ENCODE results near the gene RAB26.

The RAB26 gene

GRCh38 chr16:2175454-2175853, 27.0 kb downstream of the RAB26 start:
- Mint-ChIP-seq H3K4me3 (no peak overlapping the region), H3K27me3 (no peaks in the 10 kb centered on the region), H3K27ac (no peak overlapping the region), H3K36me3 (peaks cover 5% of the 10 kb centered on the region), H3K9me3 (no peaks in the 10 kb centered on the region), H3K4me1 (no peaks in the 10 kb centered on the region)

GRCh38 chr16:2176047-2176446, 27.6 kb downstream of the RAB26 start:
- Mint-ChIP-seq H3K27me3 (no peaks in the 10 kb centered on the region), H3K36me3 (peaks cover 5% of the 10 kb centered on the region), H3K9me3 (no peaks in the 10 kb centered on the region), H3K4me3 (no peak overlapping the region), H3K4me1 (no peaks in the 10 kb centered on the region), H3K27ac (no peak overlapping the region)

GRCh38 chr16:2177101-2177500, 28.7 kb downstream of the RAB26 start:
- H3K27me3 Mint-ChIP-seq: no peaks in the 10 kb centered on the region
- peaks cover 5% of the 10 kb centered on the region for H3K36me3 Mint-ChIP-seq
- H3K4me3 Mint-ChIP-seq: no peak overlapping the region

GRCh38 chr16:2177561-2177960, 29.1 kb downstream of the RAB26 start:
- Mint-ChIP-seq H3K4me3 (no peak overlapping the region), H3K9me3 (no peaks in the 10 kb centered on the region), H3K27me3 (no peaks in the 10 kb centered on the region), H3K36me3 (peaks cover 5% of the 10 kb centered on the region), H3K27ac (no peak overlapping the region), H3K4me1 (no peaks in the 10 kb centered on the region)

More at GRCh38 chr16:2177101-2177500, 28.7 kb downstream of the RAB26 start:
- no peaks in the 10 kb centered on the region for H3K4me1 Mint-ChIP-seq
- no peaks in the 10 kb centered on the region for H3K9me3 Mint-ChIP-seq
- H3K27ac Mint-ChIP-seq: no peak overlapping the region

- Mint-ChIP-seq H3K4me3 (no peak overlapping the region), H3K9me3 (no peaks in the 10 kb centered on the region), H3K4me1 (no peaks in the 10 kb centered on the region), H3K27me3 (no peaks in the 10 kb centered on the region), H3K36me3 (peaks cover 4% of the 10 kb centered on the region), H3K27ac (no peak overlapping the region)
These were observed 30.1 kb downstream of the RAB26 start for GRCh38 chr16:2178321-2179106.

- peaks cover under 1% of the 10 kb centered on the region for H3K36me3 Mint-ChIP-seq
- H3K4me3 Mint-ChIP-seq: no peak overlapping the region
These were observed 30.7 kb downstream of the RAB26 start for GRCh38 chr16:2179107-2179501.

GRCh38 chr16:2179576-2179975, 31.2 kb downstream of the RAB26 start:
- H3K27ac Mint-ChIP-seq: peak overlapping the region; percentile 46
- H3K36me3 Mint-ChIP-seq: no peaks in the 10 kb centered on the region
- no peaks in the 10 kb centered on the region for H3K27me3 Mint-ChIP-seq
- H3K9me3 Mint-ChIP-seq: no peaks in the 10 kb centered on the region
- H3K4me1 Mint-ChIP-seq: no peaks in the 10 kb centered on the region
- no peak overlapping the region for H3K4me3 Mint-ChIP-seq

More at GRCh38 chr16:2179107-2179501, 30.7 kb downstream of the RAB26 start:
- no peaks in the 10 kb centered on the region for H3K27me3 Mint-ChIP-seq
- no peaks in the 10 kb centered on the region for H3K4me1 Mint-ChIP-seq
- H3K9me3 Mint-ChIP-seq: no peaks in the 10 kb centered on the region
- peak overlapping the region; percentile 46 for H3K27ac Mint-ChIP-seq

GRCh38 chr16:2180461-2180860, 32.0 kb downstream of the RAB26 start:
- Mint-ChIP-seq H3K4me1 (no peaks in the 10 kb centered on the region), H3K27ac (no peak overlapping the region), H3K9me3 (no peaks in the 10 kb centered on the region), H3K27me3 (no peaks in the 10 kb centered on the region), H3K4me3 (no peak overlapping the region), H3K36me3 (no peaks in the 10 kb centered on the region)

- no peak overlapping the region for H3K27ac Mint-ChIP-seq
- H3K36me3 Mint-ChIP-seq: no peaks in the 10 kb centered on the region
- no peak overlapping the region for H3K4me3 Mint-ChIP-seq
- no peaks in the 10 kb centered on the region for H3K4me1 Mint-ChIP-seq
- H3K9me3 Mint-ChIP-seq: no peaks in the 10 kb centered on the region
- no peaks in the 10 kb centered on the region for H3K27me3 Mint-ChIP-seq
These were observed 32.8 kb downstream of the RAB26 start for GRCh38 chr16:2180962-2181923.

- Mint-ChIP-seq H3K4me3 (no peak overlapping the region), H3K27me3 (no peaks in the 10 kb centered on the region), H3K4me1 (no peaks in the 10 kb centered on the region), H3K9me3 (no peaks in the 10 kb centered on the region), H3K36me3 (no peaks in the 10 kb centered on the region), H3K27ac (no peak overlapping the region)
These were observed 33.5 kb downstream of the RAB26 start for GRCh38 chr16:2181952-2182351.

GRCh38 chr16:2183671-2184070, 35.2 kb downstream of the RAB26 start:
- no peak overlapping the region for H3K4me3 Mint-ChIP-seq
- H3K27me3 Mint-ChIP-seq: no peaks in the 10 kb centered on the region
- no peaks in the 10 kb centered on the region for H3K4me1 Mint-ChIP-seq
- no peaks in the 10 kb centered on the region for H3K36me3 Mint-ChIP-seq
- no peak overlapping the region for H3K27ac Mint-ChIP-seq
- H3K9me3 Mint-ChIP-seq: no peaks in the 10 kb centered on the region

GRCh38 chr16:2184346-2184745, 35.9 kb downstream of the RAB26 start:
- Mint-ChIP-seq H3K27me3 (no peaks in the 10 kb centered on the region), H3K9me3 (no peaks in the 10 kb centered on the region), H3K36me3 (no peaks in the 10 kb centered on the region), H3K27ac (peak overlapping the region; percentile 12), H3K4me3 (no peak overlapping the region), H3K4me1 (no peaks in the 10 kb centered on the region)

GRCh38 chr16:2184962-2185361, 36.5 kb downstream of the RAB26 start:
- Mint-ChIP-seq H3K36me3 (no peaks in the 10 kb centered on the region), H3K4me3 (no peak overlapping the region), H3K9me3 (no peaks in the 10 kb centered on the region), H3K27ac (no peak overlapping the region), H3K27me3 (no peaks in the 10 kb centered on the region), H3K4me1 (no peaks in the 10 kb centered on the region)

GRCh38 chr16:2186064-2186463, 37.6 kb downstream of the RAB26 start:
- no peak overlapping the region for H3K4me3 Mint-ChIP-seq
- no peaks in the 10 kb centered on the region for H3K9me3 Mint-ChIP-seq
- no peaks in the 10 kb centered on the region for H3K4me1 Mint-ChIP-seq
- no peaks in the 10 kb centered on the region for H3K36me3 Mint-ChIP-seq
- H3K27me3 Mint-ChIP-seq: no peaks in the 10 kb centered on the region
- H3K27ac Mint-ChIP-seq: no peak overlapping the region

- H3K4me3 Mint-ChIP-seq: no peak overlapping the region
- H3K36me3 Mint-ChIP-seq: no peaks in the 10 kb centered on the region
- no peak overlapping the region for H3K27ac Mint-ChIP-seq
These were observed 38.1 kb downstream of the RAB26 start for GRCh38 chr16:2186505-2186904.

GRCh38 chr16:2187212-2187611, 38.8 kb downstream of the RAB26 start:
- no peak overlapping the region for H3K4me3 Mint-ChIP-seq
- H3K27me3 Mint-ChIP-seq: no peaks in the 10 kb centered on the region
- no peaks in the 10 kb centered on the region for H3K9me3 Mint-ChIP-seq
- H3K4me1 Mint-ChIP-seq: no peaks in the 10 kb centered on the region
- H3K36me3 Mint-ChIP-seq: no peaks in the 10 kb centered on the region
- H3K27ac Mint-ChIP-seq: no peak overlapping the region

More at GRCh38 chr16:2186505-2186904, 38.1 kb downstream of the RAB26 start:
- Mint-ChIP-seq H3K4me1 (no peaks in the 10 kb centered on the region), H3K27me3 (no peaks in the 10 kb centered on the region), H3K9me3 (no peaks in the 10 kb centered on the region)
